ENCODE data around the gene HORMAD2. TPM values are rescaled to one million over a fixed set of nuclear protein-coding genes. Genes with fewer than 3 reads are reported as not detected.

Gene HORMAD2
- total RNA-seq, 1 donor from 2014 or later: not detected

DNA sequence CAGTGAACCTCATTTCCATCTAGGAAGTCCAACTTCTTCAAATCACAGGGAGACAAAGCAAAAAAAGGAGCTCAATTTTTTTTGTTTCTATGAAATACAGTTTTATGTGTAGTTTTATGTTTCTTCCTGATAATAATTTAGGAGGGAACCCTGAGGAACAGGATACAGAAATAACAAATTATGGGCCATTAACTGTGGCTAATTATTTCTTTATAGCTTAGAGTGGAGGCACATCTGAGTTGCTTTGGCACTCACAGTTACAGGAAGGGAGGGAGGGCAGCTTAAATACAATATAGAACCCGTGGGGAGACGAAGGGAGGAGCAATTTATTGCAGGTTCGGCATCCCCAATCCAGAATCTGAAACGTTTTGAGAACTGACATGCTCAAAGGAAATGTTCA is 37.1 kb upstream of the HORMAD2 start:
- H3K36me3 Mint-ChIP-seq (ENCODE audit: low read depth, unreplicated experiment): no peaks in the 10 kb centered on the region
- no peak for TF ChIP-seq CTCF (IDR thresholded peaks at IDR 0.05; ENCODE audit: unreplicated experiment)
- H3K4me1 Mint-ChIP-seq (ENCODE audit: unreplicated experiment): peaks cover 5% of the 10 kb centered on the region
- peaks cover 4% of the 10 kb centered on the region for H3K27me3 Mint-ChIP-seq (ENCODE audit: unreplicated experiment)
- DNase-seq (ENCODE audit: low spot score): no peak
- H3K4me3 Mint-ChIP-seq (ENCODE audit: unreplicated experiment): no peak overlapping the region
- H3K27ac Mint-ChIP-seq (ENCODE audit: unreplicated experiment): no peak overlapping the region
- H3K9me3 Mint-ChIP-seq (ENCODE audit: unreplicated experiment): no peaks in the 10 kb centered on the region

GRCh38 chr22:30044369-30044768 is 35.9 kb upstream of the HORMAD2 start:
- Mint-ChIP-seq H3K27ac (ENCODE audit: unreplicated experiment) (no peak overlapping the region), H3K27me3 (ENCODE audit: unreplicated experiment) (peaks cover 4% of the 10 kb centered on the region), H3K4me3 (ENCODE audit: unreplicated experiment) (no peak overlapping the region), H3K9me3 (ENCODE audit: unreplicated experiment) (no peaks in the 10 kb centered on the region), H3K36me3 (ENCODE audit: low read depth, unreplicated experiment) (no peaks in the 10 kb centered on the region), H3K4me1 (ENCODE audit: unreplicated experiment) (peaks cover 5% of the 10 kb centered on the region)
- TF ChIP-seq CTCF (IDR thresholded peaks at IDR 0.05; ENCODE audit: unreplicated experiment): no peak
- no peak for DNase-seq (ENCODE audit: low spot score)

DNA sequence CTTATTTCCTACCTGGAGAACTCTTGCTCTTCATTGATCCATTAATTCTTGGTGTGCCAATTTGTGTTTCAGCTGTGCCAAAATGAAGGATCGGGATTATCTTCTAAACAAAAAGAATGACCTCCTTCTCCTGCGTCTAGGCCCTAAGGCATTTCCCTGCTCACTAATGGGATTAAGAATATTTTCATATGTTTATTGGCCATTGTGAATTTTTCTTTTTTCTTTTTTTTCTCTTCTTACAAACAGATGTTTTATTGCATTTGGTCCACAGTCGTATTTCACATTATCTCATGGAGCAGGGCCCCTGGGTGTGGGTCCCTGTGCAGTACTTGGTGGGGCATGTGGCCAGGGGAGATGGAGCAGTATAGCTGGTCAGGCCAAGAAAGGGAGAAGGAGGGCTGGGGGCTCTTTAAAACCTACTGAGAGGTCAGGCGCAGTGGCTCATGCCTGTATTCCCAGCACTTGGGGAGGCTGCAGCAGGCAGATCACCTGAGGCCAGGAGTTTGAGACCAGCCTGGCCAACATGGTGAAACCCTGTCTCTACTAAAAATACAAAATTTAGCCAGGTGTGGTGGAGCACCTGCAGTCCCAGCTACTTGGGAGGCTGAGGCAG is 35.3 kb upstream of the HORMAD2 start:
- no peaks in the 10 kb centered on the region for H3K36me3 Mint-ChIP-seq (ENCODE audit: low read depth, unreplicated experiment)
- DNase-seq (ENCODE audit: low spot score): no peak
- no peaks in the 10 kb centered on the region for H3K9me3 Mint-ChIP-seq (ENCODE audit: unreplicated experiment)
- H3K27ac Mint-ChIP-seq (ENCODE audit: unreplicated experiment): no peak overlapping the region
- peaks cover 5% of the 10 kb centered on the region for H3K4me1 Mint-ChIP-seq (ENCODE audit: unreplicated experiment)
- H3K4me3 Mint-ChIP-seq (ENCODE audit: unreplicated experiment): no peak overlapping the region
- peaks cover 4% of the 10 kb centered on the region for H3K27me3 Mint-ChIP-seq (ENCODE audit: unreplicated experiment)
- no peak for TF ChIP-seq CTCF (IDR thresholded peaks at IDR 0.05; ENCODE audit: unreplicated experiment)

GRCh38 chr22:30045494-30045887 is 34.8 kb upstream of the HORMAD2 start:
- H3K9me3 Mint-ChIP-seq (ENCODE audit: unreplicated experiment): no peaks in the 10 kb centered on the region
- H3K4me3 Mint-ChIP-seq (ENCODE audit: unreplicated experiment): no peak overlapping the region
- H3K36me3 Mint-ChIP-seq (ENCODE audit: low read depth, unreplicated experiment): no peaks in the 10 kb centered on the region
- TF ChIP-seq CTCF (IDR thresholded peaks at IDR 0.05; ENCODE audit: unreplicated experiment): no peak
- DNase-seq (ENCODE audit: low spot score): no peak
- H3K4me1 Mint-ChIP-seq (ENCODE audit: unreplicated experiment): peaks cover 5% of the 10 kb centered on the region
- H3K27me3 Mint-ChIP-seq (ENCODE audit: unreplicated experiment): peaks cover 4% of the 10 kb centered on the region
- no peak overlapping the region for H3K27ac Mint-ChIP-seq (ENCODE audit: unreplicated experiment)

GRCh38 chr22:30045901-30046715 is 34.2 kb upstream of the HORMAD2 start:
- Mint-ChIP-seq H3K27ac (ENCODE audit: unreplicated experiment) (no peak overlapping the region), H3K4me1 (ENCODE audit: unreplicated experiment) (peaks cover 5% of the 10 kb centered on the region)
- no peak for TF ChIP-seq CTCF (IDR thresholded peaks at IDR 0.05; ENCODE audit: unreplicated experiment)

More at GRCh38 chr22:30045901-30046715, 34.2 kb upstream of the HORMAD2 start:
- H3K9me3 Mint-ChIP-seq (ENCODE audit: unreplicated experiment): no peaks in the 10 kb centered on the region
- DNase-seq (ENCODE audit: low spot score): no peak
- no peak overlapping the region for H3K4me3 Mint-ChIP-seq (ENCODE audit: unreplicated experiment)
- no peaks in the 10 kb centered on the region for H3K36me3 Mint-ChIP-seq (ENCODE audit: low read depth, unreplicated experiment)
- H3K27me3 Mint-ChIP-seq (ENCODE audit: unreplicated experiment): peaks cover 2% of the 10 kb centered on the region

Data from endothelial cell (in vitro differentiated cells).